Posterior cingulate gyrus (tissue), 11 donors: ENCODE results near the gene COL18A1.
A peak's percentile ranks its signal among the peaks of the same experiment; 100 is the strongest.

ENCODE experiments used
- DNase-seq, 10 donors: peaks; one replicate each; pipeline versions ENCODE4 v3.0.0 to v3.0.0-alpha.2; 2020 to 2021; ENCODE audit warnings: mixed read lengths in 3 of 10
- intact Hi-C: fragments of 100-400 bp; cut with DNase I; formaldehyde crosslinking; loops from one replicate; pipeline ENCODE4 v1.15.1; 2023

The COL18A1 gene

GRCh38 chr21:45421071-45421845 lies 16.3 kb downstream of the COL18A1 start:
- peak in 4 of 10 donors; percentile 7 to 69 (median 50) for DNase-seq
- intact Hi-C loops = no loop called here

GRCh38 chr21:45421846-45422775 lies 17.1 kb downstream of the COL18A1 start:
- intact Hi-C loops = no loop called here
- DNase-seq = peak in 4 of 10 donors; percentile 3 to 74 (median 63)

- intact Hi-C loops = no loop called here
- DNase-seq = peak in 3 of 10 donors; percentile 42 to 62 (median 43)
These were observed 18.4 kb downstream of the COL18A1 start for GRCh38 chr21:45423201-45423955.

GRCh38 chr21:45423968-45424853 lies 19.2 kb downstream of the COL18A1 start:
- peak in 3 of 10 donors; percentile 53 to 81 (median 80) for DNase-seq
- intact Hi-C loops = no loop called here

GRCh38 chr21:45424854-45425795 lies 20.2 kb downstream of the COL18A1 start:
- intact Hi-C loops = no loop called here
- peak in 3 of 10 donors; percentile 55 to 76 (median 67) for DNase-seq

- intact Hi-C loops = no loop called here
- peak in 1 of 10 donors; percentile 78 for DNase-seq
These were observed 22.6 kb downstream of the COL18A1 start for GRCh38 chr21:45427331-45428271.

GRCh38 chr21:45428534-45428933 lies 23.6 kb downstream of the COL18A1 start:
- peak in 2 of 10 donors; percentile 61 to 63 for DNase-seq
- intact Hi-C loops = no loop called here

GRCh38 chr21:45429221-45430175 lies 24.5 kb downstream of the COL18A1 start:
- intact Hi-C loops = no loop called here
- peak in 2 of 10 donors; percentile 70 for DNase-seq

- DNase-seq = peak in 2 of 10 donors; percentile 75 to 81
These were observed 25.8 kb downstream of the COL18A1 start for GRCh38 chr21:45430521-45431501.

GRCh38 chr21:45431781-45432572 lies 27.0 kb downstream of the COL18A1 start:
- DNase-seq = peak in 1 of 10 donors; percentile 69
- intact Hi-C loops = no loop called here

More at GRCh38 chr21:45430521-45431501, 25.8 kb downstream of the COL18A1 start:
- intact Hi-C loops = no loop called here

- peak in 1 of 10 donors; percentile 74 for DNase-seq
- intact Hi-C loops = no loop called here
These were observed 27.8 kb downstream of the COL18A1 start for GRCh38 chr21:45432575-45433255.

- DNase-seq = peak in 2 of 10 donors; percentile 22 to 64
- intact Hi-C loops = no loop called here
These were observed 28.3 kb downstream of the COL18A1 start for GRCh38 chr21:45433301-45433700.

- intact Hi-C loops = no loop called here
- peak in 2 of 10 donors; percentile 66 to 73 for DNase-seq
These were observed 29.1 kb downstream of the COL18A1 start for GRCh38 chr21:45433911-45434644.
